CMK (cell line): ENCODE measurements around the gene CEACAM5.
A peak's percentile ranks its signal among the peaks of the same experiment; 100 is the strongest.
"Not testable (repeated sequence)": the region's sequence is repeated elsewhere in the genome, so short reads cannot be mapped to it uniquely, and the experiment has no call there.

Source experiments
- DNase-seq: peaks from one replicate; pipeline ENCODE4 v3.0.0-alpha.2; 2010; ENCODE audit warnings: low read depth

The CEACAM5 gene

GRCh38 chr19:41700381-41701195 lies 7.8 kb upstream of the CEACAM5 start:
- DNase-seq, result no peak

- DNase-seq, result no peak
Measured at GRCh38 chr19:41701401-41702075, 6.9 kb upstream of the CEACAM5 start.

GRCh38 chr19:41702171-41702651 lies 6.2 kb upstream of the CEACAM5 start:
- DNase-seq, result no peak

- no peak for DNase-seq
Measured at GRCh38 chr19:41703602-41704293, 4.7 kb upstream of the CEACAM5 start.

- no peak for DNase-seq
Measured at GRCh38 chr19:41705393-41706174, 2.8 kb upstream of the CEACAM5 start.

GRCh38 chr19:41706741-41707501 lies 1.5 kb upstream of the CEACAM5 start:
- DNase-seq, result peak; percentile 42

GRCh38 chr19:41707502-41707812 lies 969 bp upstream of the CEACAM5 start:
- no peak for DNase-seq

- DNase-seq, result no peak
Measured at GRCh38 chr19:41707871-41708371, 505 bp upstream of the CEACAM5 start.

GRCh38 chr19:41709516-41709915 lies 1.1 kb downstream of the CEACAM5 start:
- not testable (repeated sequence) for DNase-seq

- DNase-seq, result no peak
Measured at GRCh38 chr19:41709951-41710645, 1.7 kb downstream of the CEACAM5 start.

GRCh38 chr19:41711376-41712261 lies 3.2 kb downstream of the CEACAM5 start:
- DNase-seq, result no peak

- no peak for DNase-seq
Measured at GRCh38 chr19:41714598-41714997, 6.2 kb downstream of the CEACAM5 start.

- DNase-seq, result no peak
Measured at GRCh38 chr19:41718761-41719160, 10.3 kb downstream of the CEACAM5 start.

- DNase-seq, result no peak
Measured at GRCh38 chr19:41720103-41720502, 11.7 kb downstream of the CEACAM5 start.

GRCh38 chr19:41726493-41726892 lies 18.1 kb downstream of the CEACAM5 start:
- DNase-seq, result no peak

GRCh38 chr19:41734156-41734555 lies 25.7 kb downstream of the CEACAM5 start:
- no peak for DNase-seq

GRCh38 chr19:41734585-41734984 lies 26.2 kb downstream of the CEACAM5 start:
- no peak for DNase-seq

GRCh38 chr19:41735071-41735600 lies 26.7 kb downstream of the CEACAM5 start:
- no peak for DNase-seq

- no peak for DNase-seq
Measured at GRCh38 chr19:41739361-41739760, 30.9 kb downstream of the CEACAM5 start.
